GM21360 (cell line): ENCODE results near the gene C15orf61.

ENCODE experiments used
- ATAC-seq: cut with Tn5 transposase; IDR thresholded peaks from one replicate; pipeline ENCODE4 v1.9.1; 2021; ENCODE audit warnings: mild to moderate bottlenecking, moderate library complexity; ENCODE audit not compliant: unreplicated experiment

C15orf61 gene

GRCh38 chr15:67521029-67521782 lies at the start of gene C15orf61:
TSS of gene C15orf61 (plus strand) at chr15:67521131. CDS start at chr15:67521249, 118 bp downstream.
- ATAC-seq, result peak; percentile 69

GRCh38 chr15:67472957-67473356 lies 48.0 kb upstream of the C15orf61 start:
- ATAC-seq, result no peak

GRCh38 chr15:67474405-67475110 lies 46.4 kb upstream of the C15orf61 start:
- ATAC-seq, result no peak

GRCh38 chr15:67479781-67480505 lies 41.0 kb upstream of the C15orf61 start:
- ATAC-seq, result no peak

- ATAC-seq, result no peak
Observed at GRCh38 chr15:67480741-67481140, 40.2 kb upstream of the C15orf61 start.

GRCh38 chr15:67481680-67482079 lies 39.3 kb upstream of the C15orf61 start:
- ATAC-seq, result no peak

GRCh38 chr15:67495585-67495984 lies 25.3 kb upstream of the C15orf61 start:
- no peak for ATAC-seq

GRCh38 chr15:67501177-67501835 lies 19.6 kb upstream of the C15orf61 start:
- ATAC-seq, result no peak

- no peak for ATAC-seq
Observed at GRCh38 chr15:67501836-67502461, 19.0 kb upstream of the C15orf61 start.

GRCh38 chr15:67504056-67504455 lies 16.9 kb upstream of the C15orf61 start:
- no peak for ATAC-seq

- no peak for ATAC-seq
Observed at GRCh38 chr15:67504796-67505195, 16.1 kb upstream of the C15orf61 start.

GRCh38 chr15:67505675-67506572 lies 15.0 kb upstream of the C15orf61 start:
- no peak for ATAC-seq

- ATAC-seq, result no peak
Observed at GRCh38 chr15:67506775-67507747, 13.9 kb upstream of the C15orf61 start.

- ATAC-seq, result no peak
Observed at GRCh38 chr15:67508407-67508806, 12.5 kb upstream of the C15orf61 start.

GRCh38 chr15:67509918-67510317 lies 11.0 kb upstream of the C15orf61 start:
- no peak for ATAC-seq

GRCh38 chr15:67510597-67511190 lies 10.2 kb upstream of the C15orf61 start:
- no peak for ATAC-seq

GRCh38 chr15:67511606-67512005 lies 9.3 kb upstream of the C15orf61 start:
- ATAC-seq, result no peak

GRCh38 chr15:67512140-67512539 lies 8.8 kb upstream of the C15orf61 start:
- no peak for ATAC-seq
